Upper lobe of left lung (tissue), 6 donors: ENCODE results near the gene CD84. TPM values are rescaled to one million over a fixed set of nuclear protein-coding genes. Genes with fewer than 3 reads are reported as not detected.
"Not testable (repeated sequence)": the region's sequence is repeated elsewhere in the genome, so short reads cannot be mapped to it uniquely, and the experiment has no call there.

ENCODE experiments used
- ATAC-seq, 2 donors: fragments of 200-7000 bp; cut with Tn5 transposase; one replicate each; pipeline ENCODE4 v1.9.1; 2022; ENCODE audit warnings: mild to moderate bottlenecking in 2 of 2, moderate library complexity in 2 of 2; ENCODE audit not compliant: low FRiP score in 2 of 2
- DNase-seq, 2 donors: peaks; one replicate each; pipeline ENCODE4 v3.0.0-alpha.2; 2019 to 2020
- H3K27ac ChIP-seq, 4 donors: fragments of 200-600 bp; sonication (generic); one replicate each; pipeline ENCODE4 v1.5.1; 2016 to 2019
- H3K27me3 ChIP-seq, 4 donors: fragments of 200-600 bp; sonication (generic); one replicate each; pipeline ENCODE4 v1.5.1; 2017 to 2019
- H3K36me3 ChIP-seq, 4 donors: fragments of 200-600 bp; sonication (generic); one replicate each; pipeline ENCODE4 v1.5.1; 2016 to 2019
- H3K4me1 ChIP-seq, 4 donors: fragments of 200-600 bp; sonication (generic); one replicate each; pipeline ENCODE4 v1.5.1; 2018 to 2019
- H3K4me3 ChIP-seq, 4 donors: fragments of 200-600 bp; sonication (generic); one replicate each; pipeline ENCODE4 v1.5.1; 2017 to 2019; ENCODE audit warnings: mild to moderate bottlenecking in 2 of 4, moderate library complexity in 1 of 4
- H3K9me3 ChIP-seq, 4 donors: fragments of 200-600 bp; sonication (generic); one replicate each; pipeline ENCODE4 v1.5.1; 2018 to 2019
- CTCF ChIP-seq, 6 experiments: fragments of 450-650 bp in 4 of 6; fragments of 200-600 bp in 2 of 6; sonication (generic) in 2 of 6; IDR thresholded peaks; one replicate each; pipeline ENCODE4 v1.5.1; 2016 to 2019; ENCODE audit warnings: antibody characterized with exemption in 6 of 6
- EP300 ChIP-seq, 4 donors: sonication (generic); formaldehyde crosslinking; IDR thresholded peaks; one replicate each; pipeline ENCODE4 v1.5.1; 2017; ENCODE audit warnings: antibody characterized with exemption in 4 of 4, control low read depth in 2 of 4
- POLR2A ChIP-seq, 4 donors: fragments of 450-650 bp; IDR thresholded peaks; one replicate each; pipeline ENCODE4 v1.5.1; 2016 to 2017; ENCODE audit warnings: antibody characterized with exemption in 4 of 4, mild to moderate bottlenecking in 2 of 4
- POLR2AphosphoS5 ChIP-seq, 2 donors: sonication (generic); formaldehyde crosslinking; IDR thresholded peaks; one replicate each; pipeline ENCODE4 v1.5.1; 2017; ENCODE audit warnings: antibody characterized with exemption in 2 of 2
- WGBS, 2 donors: methylation state at CpG; one replicate each; pipeline ENCODE4 v1.1.5; 2017 to 2018; 5-methylcytosine and 5-hydroxymethylcytosine counted together
- total RNA-seq, 6 donors: library from RNA; depleted of rRNA in 4 of 6; stranded (reverse); fragments of >200 nt in 4 of 6; gene quantifications; one replicate each; pipeline versions ENCODE4 v1.1.0 to v1.2.1, GENCODE V29; 2016 to 2021
- donor health status: DM: no; HTN: no; CAD: no; lungs with moderate emphysema.
- donor health status: DM: no; HTN: yes; CAD: no; lungs with severe emphysema.

CD84 gene
- total RNA-seq, 6 donors from 2014 or later: 8.9 to 26.4 (median 17.4) TPM

GRCh38 chr1:160588468-160588867 lies 9.2 kb upstream of the CD84 start:
- Histone ChIP-seq H3K27ac (no peak overlapping the region), H3K9me3 (no peaks in the 10 kb centered on the region), H3K36me3 (no peaks in the 10 kb centered on the region), H3K27me3 (no peaks in the 10 kb centered on the region), H3K4me1 (no peaks in the 10 kb centered on the region), H3K4me3 (no peak overlapping the region)
- TF ChIP-seq POLR2AphosphoS5 (IDR thresholded peaks at IDR 0.05) (no peak), EP300 (IDR thresholded peaks at IDR 0.05) (no peak), CTCF (IDR thresholded peaks at IDR 0.05) (no peak), POLR2A (IDR thresholded peaks at IDR 0.05) (no peak)
- 77 to 81% methylated on average over 6 of the region's 6 CpGs for WGBS, 2 donors
- no peak for DNase-seq
- ATAC-seq: no peak

GRCh38 chr1:160584784-160585183 lies 5.5 kb upstream of the CD84 start:
- DNase-seq (no peak), ATAC-seq (no peak)
- WGBS, 2 donors: 81 to 85% methylated on average over 1 of the region's 1 CpG
- Histone ChIP-seq H3K27ac (no peak overlapping the region), H3K27me3 (no peaks in the 10 kb centered on the region), H3K4me3 (no peak overlapping the region), H3K36me3 (no peaks in the 10 kb centered on the region), H3K4me1 (no peaks in the 10 kb centered on the region), H3K9me3 (no peaks in the 10 kb centered on the region)
- TF ChIP-seq POLR2AphosphoS5 (IDR thresholded peaks at IDR 0.05) (no peak), POLR2A (IDR thresholded peaks at IDR 0.05) (no peak), EP300 (IDR thresholded peaks at IDR 0.05) (no peak), CTCF (IDR thresholded peaks at IDR 0.05) (no peak)

- not testable (repeated sequence) for H3K36me3 ChIP-seq, DNase-seq, H3K27ac ChIP-seq, H3K4me1 ChIP-seq, ATAC-seq, H3K27me3 ChIP-seq, H3K4me3 ChIP-seq, H3K9me3 ChIP-seq
- WGBS, 2 donors: 89 to 97% methylated on average over 2 of the region's 2 CpGs
These were observed 3.7 kb upstream of the CD84 start for GRCh38 chr1:160582976-160583375.

- DNase-seq: no peak
These were observed 2.7 kb upstream of the CD84 start for GRCh38 chr1:160581961-160582360.

GRCh38 chr1:160580221-160580812 lies 1.0 kb upstream of the CD84 start:
- WGBS, 2 donors: 56 to 67% methylated on average over 1 of the region's 1 CpG
- no peaks in the 10 kb centered on the region for H3K27me3 ChIP-seq
- peak overlapping the region in 1 of 4 donors; percentile 16 for H3K27ac ChIP-seq
- peaks cover 0 to 8% (median 4%) of the 10 kb centered on the region in 4 donors for H3K4me1 ChIP-seq
- TF ChIP-seq POLR2AphosphoS5 (IDR thresholded peaks at IDR 0.05) (no peak), CTCF (IDR thresholded peaks at IDR 0.05) (no peak), POLR2A (IDR thresholded peaks at IDR 0.05) (no peak), EP300 (IDR thresholded peaks at IDR 0.05) (no peak)
- no peak for DNase-seq
- no peaks in the 10 kb centered on the region for H3K9me3 ChIP-seq
- H3K4me3 ChIP-seq: no peak overlapping the region
- H3K36me3 ChIP-seq: no peaks in the 10 kb centered on the region
- ATAC-seq: no peak

More at GRCh38 chr1:160581961-160582360, 2.7 kb upstream of the CD84 start:
- Histone ChIP-seq H3K27ac (no peak overlapping the region), H3K27me3 (no peaks in the 10 kb centered on the region), H3K4me1 (peaks cover 0 to 3% (median 0%) of the 10 kb centered on the region in 4 donors), H3K4me3 (no peak overlapping the region), H3K36me3 (no peaks in the 10 kb centered on the region), H3K9me3 (no peaks in the 10 kb centered on the region)
- WGBS, 2 donors: 58 to 62% methylated on average over 2 of the region's 2 CpGs
- TF ChIP-seq POLR2AphosphoS5 (IDR thresholded peaks at IDR 0.05) (no peak), EP300 (IDR thresholded peaks at IDR 0.05) (no peak), CTCF (IDR thresholded peaks at IDR 0.05) (no peak), POLR2A (IDR thresholded peaks at IDR 0.05) (no peak)
- no peak for ATAC-seq
